HL-60/S4 treated with retinoic acid at 250 ng/mL for 4 days and 3 days (cell line): ENCODE results near the gene PNN.
"Not testable (repeated sequence)": the region's sequence is repeated elsewhere in the genome, so short reads cannot be mapped to it uniquely, and the experiment has no call there.

Source experiments
- in situ Hi-C: fragments of 300-500 bp; cut with MboI; formaldehyde crosslinking; loops from 2 replicates; pipeline ENCODE4 v1.7.0; 2022; ENCODE audit warnings: low sequenced_read_pairs

PNN gene

GRCh38 chr14:39229222-39229543 lies 54.1 kb downstream of the PNN start:
- in situ Hi-C loops = no loop called here

GRCh38 chr14:39229601-39230110 lies 54.6 kb downstream of the PNN start:
- in situ Hi-C loops = no loop called here

GRCh38 chr14:39230416-39231035 lies 55.5 kb downstream of the PNN start:
- in situ Hi-C loops = no loop called here

GRCh38 chr14:39231751-39232553 lies 56.9 kb downstream of the PNN start:
- in situ Hi-C loops = not testable (repeated sequence)
